GM21576 (cell line): ENCODE data around the gene ZSWIM8.
A peak's percentile ranks its signal among the peaks of the same experiment; 100 is the strongest.
"Not testable (repeated sequence)": the region's sequence is repeated elsewhere in the genome, so short reads cannot be mapped to it uniquely, and the experiment has no call there.

Experiments
- ATAC-seq: cut with Tn5 transposase; IDR thresholded peaks from one replicate; pipeline ENCODE4 v1.9.1; 2021; ENCODE audit warnings: mild to moderate bottlenecking, moderate library complexity; ENCODE audit not compliant: unreplicated experiment

ZSWIM8 gene

GRCh38 chr10:73795491-73795890 lies 10.1 kb downstream of the ZSWIM8 start:
- ATAC-seq, result not testable (repeated sequence)

- ATAC-seq, result not testable (repeated sequence)
Measured at GRCh38 chr10:73796035-73796434, 10.6 kb downstream of the ZSWIM8 start.

GRCh38 chr10:73796766-73797165 lies 11.4 kb downstream of the ZSWIM8 start:
- no peak for ATAC-seq

- no peak for ATAC-seq
Measured at GRCh38 chr10:73797324-73798025, 12.1 kb downstream of the ZSWIM8 start.

GRCh38 chr10:73798087-73798486 lies 12.7 kb downstream of the ZSWIM8 start:
- ATAC-seq, result no peak

- no peak for ATAC-seq
Measured at GRCh38 chr10:73798927-73799560, 13.6 kb downstream of the ZSWIM8 start.

GRCh38 chr10:73799899-73800559 lies 14.6 kb downstream of the ZSWIM8 start:
- ATAC-seq, result no peak

GRCh38 chr10:73800560-73801252 lies 15.3 kb downstream of the ZSWIM8 start:
- no peak for ATAC-seq

GRCh38 chr10:73801253-73801590 lies 15.8 kb downstream of the ZSWIM8 start:
- ATAC-seq, result no peak

GRCh38 chr10:73802276-73802991 lies 17.0 kb downstream of the ZSWIM8 start:
- ATAC-seq, result no peak

- ATAC-seq, result peak; percentile 62
Measured at GRCh38 chr10:73803680-73804286, 18.4 kb downstream of the ZSWIM8 start.

GRCh38 chr10:73806176-73806950 lies 21.0 kb downstream of the ZSWIM8 start:
- no peak for ATAC-seq

- no peak for ATAC-seq
Measured at GRCh38 chr10:73807471-73807870, 22.1 kb downstream of the ZSWIM8 start.

- no peak for ATAC-seq
Measured at GRCh38 chr10:73808021-73808815, 22.8 kb downstream of the ZSWIM8 start.

GRCh38 chr10:73809061-73809818 lies 23.8 kb downstream of the ZSWIM8 start:
- ATAC-seq, result no peak

GRCh38 chr10:73810358-73810734 lies 24.9 kb downstream of the ZSWIM8 start:
- no peak for ATAC-seq

- peak; percentile 20 for ATAC-seq
Measured at GRCh38 chr10:73810735-73811465, 25.5 kb downstream of the ZSWIM8 start.

- no peak for ATAC-seq
Measured at GRCh38 chr10:73812657-73813056, 27.3 kb downstream of the ZSWIM8 start.
